HEK293T (cell line): ENCODE data around the gene IRF7.

ENCODE experiments used
- HDGF ChIP-seq: fragments of 450-650 bp; IDR thresholded peaks from 2 replicates; pipeline ENCODE4 v1.6.1; 2017; ENCODE audit warnings: antibody characterized with exemption, borderline replicate concordance
- PKNOX1 ChIP-seq: fragments of 450-650 bp; IDR thresholded peaks from 2 replicates; pipeline ENCODE4 v1.6.1; 2016

DNA sequence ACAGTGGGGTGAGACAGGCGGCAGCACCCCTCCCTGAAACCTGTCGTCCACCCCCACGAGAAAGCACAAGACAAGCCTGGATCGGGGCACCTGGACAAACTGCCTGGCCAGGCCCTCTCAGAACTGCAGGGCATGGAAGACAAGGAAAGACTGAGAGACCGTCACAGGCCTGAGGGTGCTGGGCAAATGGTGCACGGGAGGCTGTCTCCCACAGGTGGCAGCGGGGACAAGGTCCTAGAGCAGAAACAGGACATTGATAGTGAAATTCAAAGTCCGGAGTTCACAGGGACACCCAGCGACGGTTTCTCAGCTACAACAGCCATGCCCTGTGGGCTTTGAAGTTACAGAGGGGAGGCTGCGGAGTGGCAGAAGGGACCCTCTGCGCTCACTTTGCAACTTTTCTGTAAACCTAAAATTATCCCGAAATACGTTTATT lies 42.0 kb upstream of the IRF7 start:
- TF ChIP-seq HDGF: no peak
- no peak for TF ChIP-seq PKNOX1
